Subcutaneous abdominal adipose tissue (tissue), 5 donors: ENCODE measurements around the gene FFAR1.

Experiments
- H3K27ac ChIP-seq: one replicate; pipeline ENCODE4 v1.7.0; 2013; ENCODE audit warnings: low read depth, mild to moderate bottlenecking, inconsistent platforms, low read length, moderate library complexity
- H3K27me3 ChIP-seq, 5 donors: one replicate each; pipeline ENCODE4 v1.7.0; 2013; ENCODE audit warnings: low read length in 5 of 5, inconsistent platforms in 1 of 5; ENCODE audit not compliant: control insufficient read depth in 5 of 5, insufficient read depth in 4 of 5
- H3K36me3 ChIP-seq, 5 donors: one replicate each; pipeline ENCODE4 v1.7.0; 2013; ENCODE audit warnings: low read length in 5 of 5; ENCODE audit not compliant: control insufficient read depth in 5 of 5, insufficient read depth in 5 of 5
- H3K4me1 ChIP-seq, 5 donors: one replicate each; pipeline ENCODE4 v1.7.0; 2013; ENCODE audit warnings: low read length in 5 of 5, mild to moderate bottlenecking in 3 of 5, moderate library complexity in 1 of 5; ENCODE audit not compliant: control insufficient read depth in 5 of 5, insufficient read depth in 5 of 5
- H3K4me3 ChIP-seq, 5 donors: one replicate each; pipeline ENCODE4 v1.7.0; 2013; ENCODE audit warnings: low read length in 5 of 5, low read depth in 1 of 5
- H3K9ac ChIP-seq, 5 donors: one replicate each; pipeline ENCODE4 v1.7.0; 2013; ENCODE audit warnings: low read length in 5 of 5, mild to moderate bottlenecking in 4 of 5, moderate library complexity in 3 of 5
- H3K9me3 ChIP-seq, 5 donors: one replicate each; pipeline ENCODE4 v1.7.0; 2013; ENCODE audit warnings: low read length in 5 of 5; ENCODE audit not compliant: control insufficient read depth in 5 of 5
- donor health status: healthy.
- donor health status: healthy.
- donor health status: healthy.
- donor health status: healthy.
- donor health status: healthy.

Gene FFAR1

DNA sequence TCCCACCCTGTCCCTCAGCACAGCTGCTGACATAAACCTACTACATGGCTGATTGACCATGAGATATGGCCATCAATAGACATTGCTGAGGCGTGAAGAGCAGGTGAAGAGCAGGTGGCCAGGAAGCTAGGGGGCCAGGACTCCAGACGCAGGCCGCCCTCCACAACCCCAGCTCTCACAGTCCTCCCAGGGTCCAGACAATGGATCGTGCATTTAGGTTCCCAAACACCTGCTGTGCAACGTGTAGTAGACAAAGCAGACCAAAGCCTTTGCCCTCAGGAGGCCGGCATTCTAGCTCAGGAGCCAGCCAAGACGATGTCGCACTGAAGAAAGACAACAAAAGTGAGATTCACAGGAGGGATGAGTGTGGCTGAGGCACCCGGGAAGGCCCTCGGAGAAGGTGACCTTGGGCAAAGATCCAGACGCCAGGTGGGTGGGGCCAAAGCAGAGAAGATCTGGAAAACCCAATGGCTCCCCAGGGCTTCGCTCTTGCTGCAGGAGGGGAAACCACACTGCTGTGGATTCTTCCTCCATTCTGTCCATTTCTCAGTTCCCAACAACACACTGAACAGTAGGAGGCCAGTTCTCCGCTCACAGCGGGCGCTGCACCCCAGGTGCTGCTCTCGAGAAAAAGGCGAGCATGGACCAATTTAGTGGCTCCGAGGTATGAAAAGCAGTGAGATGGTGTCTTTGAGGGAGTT, 1.4 kb downstream of the FFAR1 start:
- Histone ChIP-seq H3K9ac (no peak overlapping the region), H3K36me3 (no peaks in the 10 kb centered on the region), H3K4me1 (peaks cover 0 to 26% (median 4%) of the 10 kb centered on the region in 5 donors), H3K27me3 (peaks cover 0 to 17% (median 0%) of the 10 kb centered on the region in 5 donors), H3K27ac (no peak overlapping the region), H3K4me3 (no peak overlapping the region), H3K9me3 (no peaks in the 10 kb centered on the region)

DNA sequence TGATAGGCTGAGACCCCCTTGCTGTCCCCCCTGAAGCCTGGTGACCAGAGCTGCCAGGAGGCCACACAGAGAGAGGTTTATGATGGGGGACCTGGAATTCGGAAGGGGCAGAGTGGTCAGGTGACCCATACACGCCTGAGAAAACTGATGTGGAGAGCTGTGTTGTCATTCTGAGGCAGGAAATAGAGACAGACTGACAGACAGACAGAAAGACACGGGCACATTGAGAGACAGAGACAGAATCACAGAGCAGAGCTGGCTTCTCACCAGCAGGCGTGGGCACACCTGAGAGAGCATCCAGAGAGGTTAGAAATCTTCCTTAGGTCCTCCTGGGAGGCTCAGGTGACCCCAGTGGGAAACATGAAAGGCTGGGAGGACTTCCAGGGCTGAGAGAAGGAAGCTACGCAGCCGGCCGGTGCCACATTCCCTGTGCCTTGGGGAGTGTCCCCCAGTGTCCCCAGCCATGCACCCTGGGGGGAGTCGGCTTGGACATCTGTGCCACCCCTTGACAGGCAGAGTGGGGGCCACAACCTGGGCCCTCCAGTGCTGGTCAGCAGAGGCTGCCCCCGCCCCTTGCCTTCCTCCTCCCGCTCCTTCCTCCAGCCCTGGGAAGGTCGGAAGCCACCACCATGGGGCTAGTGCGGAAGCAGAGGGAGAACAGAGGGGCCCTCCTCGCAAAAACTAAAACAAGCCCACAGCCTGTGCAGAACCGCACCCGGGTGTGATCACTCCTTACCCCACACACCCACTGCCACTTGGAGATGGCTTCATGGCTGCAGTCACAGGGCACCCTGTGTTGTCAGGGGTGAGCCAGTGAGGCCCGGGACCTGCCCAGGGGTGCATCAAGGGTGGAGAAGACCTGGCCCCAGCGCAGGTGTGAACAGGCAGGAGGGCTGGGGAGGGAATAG, 2.2 kb downstream of the FFAR1 start:
- no peaks in the 10 kb centered on the region for H3K36me3 ChIP-seq
- H3K4me3 ChIP-seq, result no peak overlapping the region
- no peak overlapping the region for H3K27ac ChIP-seq
- H3K27me3 ChIP-seq, result peaks cover 0 to 17% (median 0%) of the 10 kb centered on the region in 5 donors
- no peaks in the 10 kb centered on the region for H3K9me3 ChIP-seq
- no peak overlapping the region for H3K9ac ChIP-seq
- peaks cover 0 to 26% (median 4%) of the 10 kb centered on the region in 5 donors for H3K4me1 ChIP-seq

DNA sequence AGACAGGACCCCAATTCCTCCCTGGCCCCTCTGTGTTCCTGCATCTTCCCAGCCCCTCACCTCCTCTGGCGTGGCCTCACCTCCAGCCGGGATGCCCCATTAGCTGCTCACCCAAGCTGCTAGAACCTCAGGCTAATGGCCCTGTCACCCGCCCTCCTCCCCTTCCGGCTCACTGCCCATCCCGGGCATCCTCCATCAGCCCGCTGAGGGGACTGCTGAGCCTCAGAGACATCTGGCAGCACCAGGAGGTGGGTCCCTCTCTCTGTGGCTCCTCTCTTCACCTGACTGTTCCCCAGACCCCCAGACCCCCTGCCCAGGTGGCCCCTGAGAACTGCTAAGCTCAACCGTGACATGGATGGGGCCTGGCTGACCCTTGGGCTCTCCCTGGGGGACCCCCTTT, 2.9 kb downstream of the FFAR1 start:
- Histone ChIP-seq H3K4me1 (peaks cover 0 to 29% (median 7%) of the 10 kb centered on the region in 5 donors), H3K36me3 (no peaks in the 10 kb centered on the region), H3K27me3 (peaks cover 0 to 15% (median 0%) of the 10 kb centered on the region in 5 donors), H3K4me3 (no peak overlapping the region), H3K9me3 (no peaks in the 10 kb centered on the region), H3K27ac (no peak overlapping the region), H3K9ac (no peak overlapping the region)

DNA sequence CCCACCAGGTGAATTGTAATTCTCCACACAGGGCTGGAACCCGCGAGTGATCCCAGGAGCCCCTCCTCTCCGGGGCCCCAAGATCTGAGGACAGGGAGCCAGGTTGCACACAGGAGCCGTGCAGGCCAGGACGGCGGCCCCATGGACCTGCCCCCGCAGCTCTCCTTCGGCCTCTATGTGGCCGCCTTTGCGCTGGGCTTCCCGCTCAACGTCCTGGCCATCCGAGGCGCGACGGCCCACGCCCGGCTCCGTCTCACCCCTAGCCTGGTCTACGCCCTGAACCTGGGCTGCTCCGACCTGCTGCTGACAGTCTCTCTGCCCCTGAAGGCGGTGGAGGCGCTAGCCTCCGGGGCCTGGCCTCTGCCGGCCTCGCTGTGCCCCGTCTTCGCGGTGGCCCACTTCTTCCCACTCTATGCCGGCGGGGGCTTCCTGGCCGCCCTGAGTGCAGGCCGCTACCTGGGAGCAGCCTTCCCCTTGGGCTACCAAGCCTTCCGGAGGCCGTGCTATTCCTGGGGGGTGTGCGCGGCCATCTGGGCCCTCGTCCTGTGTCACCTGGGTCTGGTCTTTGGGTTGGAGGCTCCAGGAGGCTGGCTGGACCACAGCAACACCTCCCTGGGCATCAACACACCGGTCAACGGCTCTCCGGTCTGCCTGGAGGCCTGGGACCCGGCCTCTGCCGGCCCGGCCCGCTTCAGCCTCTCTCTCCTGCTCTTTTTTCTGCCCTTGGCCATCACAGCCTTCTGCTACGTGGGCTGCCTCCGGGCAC, 3.9 kb downstream of the FFAR1 start:
- Histone ChIP-seq H3K27me3 (peaks cover 0 to 8% (median 0%) of the 10 kb centered on the region in 5 donors), H3K4me1 (peaks cover 1 to 28% (median 14%) of the 10 kb centered on the region in 5 donors), H3K4me3 (no peak overlapping the region), H3K9me3 (no peaks in the 10 kb centered on the region), H3K9ac (no peak overlapping the region), H3K27ac (no peak overlapping the region), H3K36me3 (no peaks in the 10 kb centered on the region)

DNA sequence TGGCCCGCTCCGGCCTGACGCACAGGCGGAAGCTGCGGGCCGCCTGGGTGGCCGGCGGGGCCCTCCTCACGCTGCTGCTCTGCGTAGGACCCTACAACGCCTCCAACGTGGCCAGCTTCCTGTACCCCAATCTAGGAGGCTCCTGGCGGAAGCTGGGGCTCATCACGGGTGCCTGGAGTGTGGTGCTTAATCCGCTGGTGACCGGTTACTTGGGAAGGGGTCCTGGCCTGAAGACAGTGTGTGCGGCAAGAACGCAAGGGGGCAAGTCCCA, 4.4 kb downstream of the FFAR1 start:
- Histone ChIP-seq H3K27me3 (peaks cover 0 to 8% (median 0%) of the 10 kb centered on the region in 5 donors), H3K9me3 (no peaks in the 10 kb centered on the region), H3K4me3 (no peak overlapping the region), H3K36me3 (no peaks in the 10 kb centered on the region), H3K9ac (no peak overlapping the region), H3K27ac (no peak overlapping the region), H3K4me1 (peaks cover 1 to 23% (median 13%) of the 10 kb centered on the region in 5 donors)

DNA sequence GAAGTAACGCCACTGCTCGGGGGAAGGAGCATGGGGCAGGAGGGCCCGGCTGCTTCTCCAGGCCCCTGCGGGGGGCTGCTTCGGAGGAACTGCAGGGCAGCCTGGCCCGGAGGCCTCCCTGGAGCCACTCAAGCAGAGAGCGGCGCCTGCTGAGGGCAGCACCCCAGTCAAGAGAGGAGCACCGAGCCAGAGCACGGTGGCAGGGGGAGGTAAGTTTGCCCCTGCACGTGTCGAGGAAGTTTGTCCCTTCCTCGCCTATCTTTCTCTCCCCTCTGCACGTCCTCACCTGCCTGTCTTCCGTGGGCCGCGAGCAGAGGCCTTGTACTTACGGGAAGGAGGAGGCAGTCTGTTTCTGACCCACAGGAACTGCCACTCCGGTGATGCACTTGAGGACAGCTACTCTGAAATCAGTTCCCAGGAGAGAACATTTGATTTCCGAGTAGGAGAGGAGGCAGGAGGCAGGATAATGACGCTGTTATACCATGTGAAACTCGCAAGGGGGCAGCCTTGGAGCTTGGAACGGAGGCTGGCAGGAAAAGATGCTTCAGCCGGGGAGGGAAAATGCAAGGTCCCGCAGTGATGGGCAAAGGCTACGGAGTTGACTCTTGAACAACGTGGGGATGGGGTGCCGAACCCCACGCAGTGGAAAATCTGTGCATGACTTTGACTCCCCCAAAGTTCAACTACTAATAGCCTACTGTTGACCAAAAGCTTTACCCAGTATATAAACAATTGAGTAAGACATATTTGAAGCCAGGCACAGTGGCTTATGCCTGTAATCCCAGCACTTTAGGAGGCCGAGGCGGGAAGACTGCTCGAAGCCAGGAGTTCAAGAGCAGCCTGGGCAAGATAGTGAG, 5.0 kb downstream of the FFAR1 start:
- no peak overlapping the region for H3K4me3 ChIP-seq
- no peak overlapping the region for H3K27ac ChIP-seq
- H3K9me3 ChIP-seq, result no peaks in the 10 kb centered on the region
- peaks cover 0 to 8% (median 0%) of the 10 kb centered on the region in 5 donors for H3K27me3 ChIP-seq
- peaks cover 1 to 23% (median 14%) of the 10 kb centered on the region in 5 donors for H3K4me1 ChIP-seq
- H3K9ac ChIP-seq, result no peak overlapping the region
- no peaks in the 10 kb centered on the region for H3K36me3 ChIP-seq

DNA sequence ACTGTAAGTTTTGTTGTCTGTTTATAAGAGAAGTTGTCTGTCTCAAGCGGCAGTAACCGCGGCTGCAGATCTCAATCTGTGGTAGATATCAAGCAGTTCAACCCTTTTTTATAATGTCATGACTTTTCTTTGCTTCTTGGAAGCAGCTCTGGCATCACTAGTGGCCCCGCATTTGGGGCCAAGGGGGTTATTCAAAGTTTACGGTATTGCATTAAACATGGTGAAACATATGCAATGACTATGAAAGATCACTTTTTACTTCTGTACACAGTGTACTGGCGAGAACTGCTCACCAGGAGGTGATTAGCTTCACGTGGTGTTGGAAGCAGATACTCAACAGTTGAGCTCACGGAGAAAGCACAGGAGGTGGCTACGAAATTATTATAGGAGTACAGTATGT, 5.9 kb downstream of the FFAR1 start:
- Histone ChIP-seq H3K9ac (no peak overlapping the region), H3K27me3 (peaks cover 0 to 8% (median 0%) of the 10 kb centered on the region in 5 donors), H3K27ac (no peak overlapping the region), H3K36me3 (no peaks in the 10 kb centered on the region), H3K4me3 (no peak overlapping the region), H3K9me3 (no peaks in the 10 kb centered on the region), H3K4me1 (peaks cover 1 to 25% (median 22%) of the 10 kb centered on the region in 5 donors)

DNA sequence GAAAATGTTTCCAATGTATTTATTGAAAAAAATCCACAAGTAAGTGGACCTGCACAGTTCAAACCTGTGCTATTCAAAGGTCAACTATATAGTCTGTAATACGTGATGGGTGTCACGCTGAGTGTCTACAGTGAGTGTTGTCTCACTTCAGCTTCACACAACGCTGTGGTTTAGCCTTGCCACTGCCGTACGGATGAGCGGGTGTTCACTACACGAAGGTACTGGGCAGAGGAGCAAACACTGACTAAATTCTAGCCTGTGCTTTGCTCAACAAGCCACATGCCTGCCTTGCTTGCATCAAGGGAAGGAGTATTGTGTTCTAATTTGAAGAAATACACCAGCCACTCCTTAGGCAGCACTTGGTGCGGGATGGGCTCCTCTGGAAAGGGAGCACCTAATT, 7.2 kb downstream of the FFAR1 start:
- H3K9me3 ChIP-seq, result no peaks in the 10 kb centered on the region
- no peak overlapping the region for H3K27ac ChIP-seq
- no peak overlapping the region for H3K9ac ChIP-seq
- no peak overlapping the region for H3K4me3 ChIP-seq
- peaks cover 0 to 3% (median 0%) of the 10 kb centered on the region in 5 donors for H3K27me3 ChIP-seq
- peaks cover 1 to 25% (median 22%) of the 10 kb centered on the region in 5 donors for H3K4me1 ChIP-seq
- H3K36me3 ChIP-seq, result no peaks in the 10 kb centered on the region

DNA sequence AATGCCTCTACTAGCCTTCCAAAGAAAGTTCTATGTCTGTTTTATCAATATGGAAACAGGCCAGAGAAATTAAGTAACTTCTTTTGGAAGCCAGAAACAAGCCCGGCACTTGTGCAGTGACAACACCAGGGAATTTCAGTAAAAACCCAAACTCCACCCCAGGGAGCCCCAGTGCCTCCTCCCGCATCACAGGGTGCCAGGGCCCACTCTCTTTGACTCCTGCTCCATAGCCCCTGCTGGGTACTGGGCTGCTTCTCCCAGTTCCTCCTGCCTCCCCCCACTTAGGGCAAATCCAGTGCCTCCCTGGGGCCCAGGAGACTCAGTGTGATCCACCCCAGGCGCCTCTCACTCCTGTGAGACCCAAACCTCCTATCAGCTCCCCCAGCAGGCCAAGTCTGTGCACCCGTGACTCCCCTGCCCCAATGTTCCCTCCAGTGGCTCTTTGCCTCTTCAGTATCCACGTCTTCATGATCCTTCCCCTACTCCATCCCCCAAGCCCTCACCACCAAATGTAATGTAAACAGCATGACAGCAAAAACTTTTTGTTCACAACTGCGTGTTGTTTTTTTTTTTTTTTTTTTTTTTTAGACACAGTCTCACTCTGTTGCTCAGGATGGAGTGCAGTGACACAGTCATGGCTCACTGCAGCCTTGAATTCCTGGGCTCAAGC, 8.2 kb downstream of the FFAR1 start:
- H3K4me1 ChIP-seq, result peaks cover 1 to 25% (median 22%) of the 10 kb centered on the region in 5 donors
- no peak overlapping the region for H3K4me3 ChIP-seq
- H3K27ac ChIP-seq, result no peak overlapping the region
- no peaks in the 10 kb centered on the region for H3K9me3 ChIP-seq
- no peaks in the 10 kb centered on the region for H3K27me3 ChIP-seq
- no peak overlapping the region for H3K9ac ChIP-seq
- no peaks in the 10 kb centered on the region for H3K36me3 ChIP-seq
